ENCODE data around the gene EDN3.

Gene EDN3

DNA sequence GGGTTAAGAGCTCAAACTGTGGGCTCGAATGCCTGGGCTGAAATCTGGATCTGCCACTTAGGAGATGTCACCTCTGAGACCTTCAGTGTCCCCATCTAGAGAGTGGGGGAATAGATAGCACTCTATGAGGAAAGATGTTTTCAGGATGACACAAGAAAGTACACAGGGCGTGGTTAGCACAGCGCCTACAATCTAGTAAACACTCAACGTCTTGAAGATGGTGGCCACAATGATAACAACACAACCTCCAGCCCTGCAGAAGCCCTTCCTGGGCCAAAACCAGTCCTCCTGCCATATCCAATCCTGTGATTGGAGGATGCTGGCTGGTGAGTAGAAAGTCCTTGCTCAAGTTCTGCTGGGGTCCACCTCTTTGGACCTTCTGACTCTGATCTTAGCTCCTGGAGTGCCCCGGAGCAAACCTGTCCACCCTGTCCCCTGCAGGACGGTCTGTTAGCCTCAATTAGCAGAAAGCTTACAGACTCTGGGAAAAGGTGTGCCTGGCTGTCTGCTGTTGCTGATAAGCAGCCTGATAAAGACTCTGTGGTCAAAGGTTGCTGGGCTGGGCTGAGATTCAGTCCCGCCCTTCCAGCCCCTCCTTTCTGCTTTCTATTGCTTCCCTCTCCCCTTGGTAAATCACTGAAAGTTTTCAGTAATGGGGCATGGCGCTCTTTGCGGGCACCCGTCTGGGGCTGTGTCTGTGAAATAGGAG, 8.2 kb downstream of the EDN3 start:
- DNase-seq = no peak

DNA sequence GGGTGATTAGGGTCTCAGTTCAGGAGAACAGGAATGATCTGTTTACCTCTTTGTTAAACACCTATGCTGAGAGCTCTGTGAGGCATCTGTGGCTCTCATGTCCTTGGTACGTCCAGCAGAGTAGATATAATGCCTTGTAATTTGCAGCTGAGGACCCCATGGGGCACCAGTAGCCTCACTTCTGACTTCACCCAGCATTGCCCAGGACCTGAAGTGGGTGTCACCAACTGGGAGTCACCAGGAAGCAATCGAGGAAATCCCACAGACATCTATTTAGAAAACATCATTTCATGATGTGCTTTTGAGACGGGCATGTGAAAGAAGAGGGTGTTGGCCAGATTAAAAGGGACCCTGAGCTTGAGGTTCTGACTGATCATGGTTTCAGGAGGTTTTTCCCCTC, 8.8 kb downstream of the EDN3 start:
- no peak for DNase-seq

GRCh38 chr20:59314997-59315396, 14.6 kb downstream of the EDN3 start:
- DNase-seq = no peak

- no peak for DNase-seq
Measured at GRCh38 chr20:59316911-59317731, 16.7 kb downstream of the EDN3 start.

DNA sequence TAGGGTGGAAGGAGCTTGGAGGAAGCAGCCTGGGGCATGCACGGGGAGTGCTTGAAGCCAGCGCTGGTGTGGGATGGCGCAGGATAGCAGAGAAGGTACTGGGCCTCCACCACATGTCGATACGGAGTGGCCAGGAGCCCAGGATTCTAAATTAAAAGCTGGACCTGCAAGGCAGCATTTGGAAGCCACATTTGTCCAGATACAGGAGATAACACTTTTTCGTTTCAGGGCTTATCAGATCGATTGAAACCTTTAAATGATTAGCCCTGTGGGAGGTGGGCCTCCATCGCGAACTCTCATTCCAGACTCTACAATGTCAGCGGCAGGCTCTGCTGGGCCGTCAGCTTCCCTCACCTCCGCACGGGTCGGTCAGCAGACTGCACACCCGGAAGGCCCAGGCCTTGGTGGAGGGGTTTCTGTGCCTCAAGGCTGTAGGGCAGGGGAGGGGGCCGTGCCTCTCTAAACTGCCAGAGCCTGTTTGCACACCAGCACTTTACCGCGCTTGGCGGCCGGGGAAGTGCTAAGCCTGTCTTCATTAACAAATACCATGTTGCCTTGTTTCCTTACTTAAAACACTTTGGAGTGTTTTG, 17.9 kb downstream of the EDN3 start:
- no peak for DNase-seq

GRCh38 chr20:59318803-59319202, 18.4 kb downstream of the EDN3 start:
- DNase-seq = no peak

- no peak for DNase-seq
Measured at GRCh38 chr20:59320426-59320825, 20.0 kb downstream of the EDN3 start.

- no peak for DNase-seq
Measured at GRCh38 chr20:59320854-59321647, 20.6 kb downstream of the EDN3 start.

DNA sequence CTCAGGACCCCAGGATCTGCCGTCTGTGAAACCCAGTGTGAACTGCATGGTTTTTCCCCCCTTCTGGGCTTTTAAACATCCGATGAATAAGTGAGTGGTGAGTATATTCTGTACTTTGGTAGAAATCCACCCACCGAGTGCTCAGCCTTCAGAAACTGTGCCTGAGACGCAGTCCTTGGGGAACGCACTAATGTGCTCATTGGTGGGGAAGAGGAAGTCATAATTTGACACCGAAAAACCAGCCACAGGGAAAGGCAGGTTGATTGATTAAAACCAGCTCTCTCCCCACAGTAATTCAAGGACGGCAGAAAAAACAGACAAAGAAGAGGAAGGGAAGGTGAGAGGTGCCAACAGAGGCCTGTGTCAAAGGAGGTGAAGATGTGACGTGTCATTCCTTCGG, 21.7 kb downstream of the EDN3 start:
- no peak for DNase-seq

GRCh38 chr20:59322585-59323454, 22.4 kb downstream of the EDN3 start:
- DNase-seq = no peak

GRCh38 chr20:59323731-59324130, 23.3 kb downstream of the EDN3 start:
- no peak for DNase-seq

GRCh38 chr20:59324521-59325141, 24.2 kb downstream of the EDN3 start:
- no peak for DNase-seq

- no peak for DNase-seq
Measured at GRCh38 chr20:59325142-59325523, 24.7 kb downstream of the EDN3 start.

DNA sequence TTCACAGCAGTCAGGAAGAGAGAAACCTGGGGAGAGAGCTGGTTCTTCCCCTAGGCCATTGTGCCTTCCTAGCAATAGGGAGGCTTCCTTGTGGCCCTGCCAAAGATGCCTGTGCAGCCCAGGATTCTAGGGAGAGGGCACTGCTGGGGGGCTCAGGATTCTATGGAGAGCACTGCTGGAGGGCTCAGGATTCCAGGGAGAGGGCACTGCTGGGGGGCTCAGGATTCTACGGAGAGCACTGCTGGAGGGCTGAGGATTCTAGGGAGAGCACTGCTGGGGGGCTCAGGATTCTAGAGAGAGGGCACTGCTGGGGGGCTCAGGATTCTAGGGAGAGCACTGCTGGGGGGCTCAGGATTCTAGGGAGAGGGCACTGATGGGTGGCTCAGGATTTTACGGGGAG, 25.8 kb downstream of the EDN3 start:
- DNase-seq = no peak

DNA sequence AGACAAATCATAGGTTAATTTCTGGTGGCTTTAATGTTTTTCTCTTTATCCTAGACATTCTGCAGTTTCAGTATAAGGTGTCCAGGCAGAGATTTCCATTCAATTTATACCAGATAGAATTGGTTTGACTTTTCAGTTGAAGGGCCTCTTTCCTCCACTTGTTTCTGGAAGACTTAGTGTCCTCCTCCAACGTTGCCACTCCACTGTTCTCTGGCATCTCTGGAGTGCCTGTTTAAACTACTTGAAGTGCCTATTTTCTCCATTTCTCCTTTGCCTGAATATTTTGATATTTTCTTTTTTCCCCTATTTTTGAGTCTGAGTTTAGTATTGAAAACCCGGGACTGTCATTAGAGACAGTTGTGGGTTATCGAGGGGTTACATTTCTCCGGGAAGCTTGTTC, 27.7 kb downstream of the EDN3 start:
- no peak for DNase-seq

DNA sequence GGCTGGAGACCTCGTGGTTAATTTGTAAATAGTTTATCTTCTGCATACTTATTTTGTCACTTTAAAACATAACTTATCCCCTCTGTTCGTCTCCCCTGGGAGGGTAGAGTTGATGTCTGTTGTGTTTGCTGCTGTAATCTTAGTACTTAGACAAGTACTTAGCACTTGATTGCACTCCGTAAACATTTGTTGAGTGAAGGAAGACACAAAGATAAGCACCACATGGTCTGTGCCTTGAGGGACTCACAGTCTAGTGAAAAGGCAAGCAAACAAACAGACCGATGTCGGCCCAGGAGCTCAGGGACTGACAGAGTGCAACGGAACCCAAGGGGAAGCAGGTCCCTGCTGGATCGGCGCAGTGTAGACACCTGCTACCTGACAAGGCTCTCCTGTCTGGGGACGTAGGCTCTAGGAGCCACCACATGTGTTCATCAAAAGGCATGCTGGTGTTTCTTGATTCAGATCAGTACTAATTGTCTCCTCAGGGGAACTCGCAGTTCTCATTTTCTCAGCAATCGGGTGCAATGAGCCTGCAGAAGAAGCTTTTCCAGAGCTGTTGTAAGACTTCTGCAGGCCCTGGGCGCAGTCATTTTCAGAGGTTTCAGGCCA, 31.4 kb downstream of the EDN3 start:
- DNase-seq = no peak

DNA sequence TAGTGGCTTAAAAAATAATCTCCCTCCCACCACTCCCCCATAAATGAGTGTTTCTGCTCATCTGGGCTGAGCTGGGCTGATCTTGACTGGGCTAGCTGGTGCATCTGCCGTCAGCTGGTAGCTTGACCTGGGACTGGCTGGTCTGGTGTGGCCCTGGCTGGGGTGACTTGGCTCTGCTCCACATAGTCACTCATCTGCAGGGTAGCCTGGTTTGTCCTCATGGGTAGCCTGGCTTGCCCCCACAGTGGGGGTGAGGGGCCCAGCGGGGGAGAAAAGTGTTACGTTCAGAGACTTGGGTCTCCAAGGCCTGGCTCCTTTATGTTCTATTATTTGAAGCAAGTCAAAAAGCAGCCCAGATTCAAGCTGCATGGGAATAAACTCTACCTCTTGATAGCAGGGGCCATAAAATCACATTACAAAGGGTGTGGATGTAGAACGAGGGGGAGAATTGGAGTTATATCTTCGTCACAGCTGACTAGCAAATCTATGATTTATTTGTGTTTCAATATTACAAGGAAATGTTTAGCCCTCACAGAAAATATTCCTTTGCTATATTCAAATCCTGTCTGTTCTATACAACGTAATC, 32.9 kb downstream of the EDN3 start:
- DNase-seq = no peak

DNA sequence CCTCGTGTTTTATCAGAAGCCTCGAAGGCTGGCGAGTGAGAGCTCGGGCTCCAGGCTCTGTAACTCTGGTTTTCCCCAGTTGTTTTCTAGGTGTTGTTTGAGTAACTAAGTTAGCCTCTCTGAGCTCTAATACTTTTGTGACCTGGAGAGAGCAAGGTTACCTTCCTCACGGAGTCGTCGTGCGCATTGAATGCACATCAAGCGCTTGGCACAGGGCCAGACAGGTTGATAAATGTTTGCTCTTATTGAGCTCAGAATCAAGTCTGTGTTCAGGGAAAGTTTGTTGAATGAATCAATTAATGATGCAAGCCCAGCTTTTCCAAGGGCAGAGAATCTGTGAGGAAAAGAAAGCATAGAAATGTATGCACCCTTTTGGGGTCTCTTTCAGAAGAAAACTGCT, 33.5 kb downstream of the EDN3 start:
- DNase-seq = no peak

DNA sequence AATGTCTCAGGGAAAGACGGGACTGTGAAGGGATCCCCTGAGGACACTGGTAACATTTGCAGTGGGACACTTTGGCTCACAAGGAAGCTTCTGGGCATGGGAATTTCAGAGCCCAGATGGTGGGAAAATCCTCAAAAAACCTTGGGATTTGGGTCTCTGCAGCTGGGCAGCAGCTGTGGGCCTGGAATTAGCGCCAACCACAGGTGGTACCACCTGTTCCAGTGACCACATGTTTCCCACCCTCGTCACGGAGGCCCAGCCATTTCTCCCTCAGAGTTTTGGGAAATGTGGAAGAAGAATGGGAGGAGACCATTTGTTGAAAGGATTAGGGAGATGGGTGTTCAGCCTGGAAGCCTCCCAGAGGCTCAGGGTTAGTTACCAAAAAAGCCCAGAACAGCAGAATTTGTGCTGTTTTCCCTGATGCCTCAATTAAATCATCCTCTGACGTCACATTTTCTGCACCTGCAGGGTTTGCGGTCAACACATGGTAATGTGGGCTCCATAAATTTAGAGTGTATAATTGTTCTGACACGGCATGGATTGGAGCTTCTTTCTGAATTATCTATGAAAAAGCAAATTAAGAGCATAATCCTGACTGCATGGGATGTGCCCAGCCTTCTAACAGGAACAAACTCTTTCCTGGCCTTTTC, 34.4 kb downstream of the EDN3 start:
- no peak for DNase-seq

DNA sequence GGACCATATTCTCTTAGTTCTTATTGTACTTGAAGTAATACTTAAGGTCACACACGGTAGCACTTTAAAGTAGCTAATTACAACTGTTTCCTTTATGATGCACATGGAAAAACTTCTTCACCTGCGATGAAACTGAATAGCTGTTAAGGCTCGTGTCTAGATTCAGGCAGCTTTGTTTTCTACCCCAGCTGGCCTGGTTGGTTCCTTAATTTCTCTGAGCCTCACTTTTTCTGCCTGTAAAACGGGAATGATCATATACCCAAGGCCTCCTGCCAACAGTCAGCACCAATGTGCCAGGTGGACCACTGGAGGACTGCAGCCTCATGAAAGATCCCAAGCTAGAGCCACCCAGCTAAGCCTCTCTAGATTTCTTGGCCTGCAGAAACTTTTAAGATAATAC, 35.0 kb downstream of the EDN3 start:
- no peak for DNase-seq

All from activated CD4-positive, alpha-beta T cell treated with anti-CD3 and anti-CD28 coated beads, Interleukin-2, amount 50 U/mL, for 48 hours (primary cell).